Neutrophil (primary cell): ENCODE results near the gene TMEM272.

ENCODE experiments used
- H3K27ac ChIP-seq: fragments of 200-600 bp; sonication (generic); 2 replicates; pipeline ENCODE4 v1.5.1; 2016; ENCODE audit warnings: mild to moderate bottlenecking, moderate library complexity
- H3K27me3 ChIP-seq: fragments of 200-600 bp; sonication (generic); 2 replicates; pipeline ENCODE4 v1.6.0; 2016; ENCODE audit warnings: mild to moderate bottlenecking
- H3K36me3 ChIP-seq: fragments of 200-600 bp; sonication (generic); 2 replicates; pipeline ENCODE4 v1.5.1; 2017
- H3K4me1 ChIP-seq, 2 experiments: fragments of 200-600 bp in 1 of 2; sonication (generic) in 1 of 2; 1 replicate in 1 of 2; 2 replicates in 1 of 2; pipeline versions ENCODE4 v1.5.1 to v1.6.1; 2013 to 2016; ENCODE audit warnings: low read depth in 1 of 2, low read length in 1 of 2, mild to moderate bottlenecking in 1 of 2, moderate library complexity in 1 of 2; ENCODE audit not compliant: control insufficient read depth in 1 of 2, insufficient read depth in 1 of 2
- H3K4me3 ChIP-seq, 2 experiments: fragments of 200-600 bp in 1 of 2; sonication (generic) in 1 of 2; 1 replicate in 1 of 2; 2 replicates in 1 of 2; pipeline ENCODE4 v1.5.1; 2013 to 2016; ENCODE audit warnings: low read depth in 1 of 2, low read length in 1 of 2, mild to moderate bottlenecking in 1 of 2, moderate library complexity in 1 of 2
- H3K9me3 ChIP-seq: fragments of 200-600 bp; sonication (generic); 2 replicates; pipeline ENCODE4 v1.5.1; 2016
- TF ChIP-seq, protein P1 (sequence below): fragments of 200-600 bp; sonication (generic); IDR thresholded peaks from 2 replicates; pipeline ENCODE4 v1.5.1; 2016; ENCODE audit warnings: antibody characterized with exemption

TMEM272 gene

GRCh38 chr13:51856027-51856736 lies 11.2 kb upstream of the TMEM272 start:
- no peaks in the 10 kb centered on the region for H3K27me3 ChIP-seq
- TF ChIP-seq, protein P1, sequence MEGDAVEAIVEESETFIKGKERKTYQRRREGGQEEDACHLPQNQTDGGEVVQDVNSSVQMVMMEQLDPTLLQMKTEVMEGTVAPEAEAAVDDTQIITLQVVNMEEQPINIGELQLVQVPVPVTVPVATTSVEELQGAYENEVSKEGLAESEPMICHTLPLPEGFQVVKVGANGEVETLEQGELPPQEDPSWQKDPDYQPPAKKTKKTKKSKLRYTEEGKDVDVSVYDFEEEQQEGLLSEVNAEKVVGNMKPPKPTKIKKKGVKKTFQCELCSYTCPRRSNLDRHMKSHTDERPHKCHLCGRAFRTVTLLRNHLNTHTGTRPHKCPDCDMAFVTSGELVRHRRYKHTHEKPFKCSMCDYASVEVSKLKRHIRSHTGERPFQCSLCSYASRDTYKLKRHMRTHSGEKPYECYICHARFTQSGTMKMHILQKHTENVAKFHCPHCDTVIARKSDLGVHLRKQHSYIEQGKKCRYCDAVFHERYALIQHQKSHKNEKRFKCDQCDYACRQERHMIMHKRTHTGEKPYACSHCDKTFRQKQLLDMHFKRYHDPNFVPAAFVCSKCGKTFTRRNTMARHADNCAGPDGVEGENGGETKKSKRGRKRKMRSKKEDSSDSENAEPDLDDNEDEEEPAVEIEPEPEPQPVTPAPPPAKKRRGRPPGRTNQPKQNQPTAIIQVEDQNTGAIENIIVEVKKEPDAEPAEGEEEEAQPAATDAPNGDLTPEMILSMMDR = no peak
- peaks cover 1 to 7% of the 10 kb centered on the region in 2 experiments for H3K4me1 ChIP-seq
- H3K9me3 ChIP-seq = no peaks in the 10 kb centered on the region
- no peaks in the 10 kb centered on the region for H3K36me3 ChIP-seq
- H3K4me3 ChIP-seq = no peak overlapping the region
- no peak overlapping the region for H3K27ac ChIP-seq

GRCh38 chr13:51849145-51850101 lies 4.4 kb upstream of the TMEM272 start:
- Histone ChIP-seq H3K27ac (no peak overlapping the region), H3K4me3 (no peak overlapping the region), H3K9me3 (no peaks in the 10 kb centered on the region), H3K4me1 (peaks cover 36 to 48% of the 10 kb centered on the region in 2 experiments), H3K27me3 (no peaks in the 10 kb centered on the region), H3K36me3 (no peaks in the 10 kb centered on the region)
- TF ChIP-seq, protein P1 = peak; percentile 60

- H3K4me1 ChIP-seq = peaks cover 38 to 51% of the 10 kb centered on the region in 2 experiments
- H3K27ac ChIP-seq = peak overlapping the region; percentile 21
- no peak overlapping the region for H3K4me3 ChIP-seq
- TF ChIP-seq, protein P1 = no peak
- no peaks in the 10 kb centered on the region for H3K9me3 ChIP-seq
- no peaks in the 10 kb centered on the region for H3K36me3 ChIP-seq
- H3K27me3 ChIP-seq = no peaks in the 10 kb centered on the region
Observed at GRCh38 chr13:51848674-51849073, 3.7 kb upstream of the TMEM272 start.

- Histone ChIP-seq H3K9me3 (no peaks in the 10 kb centered on the region), H3K4me3 (no peak overlapping the region), H3K4me1 (peaks cover 47 to 52% of the 10 kb centered on the region in 2 experiments), H3K27me3 (no peaks in the 10 kb centered on the region), H3K27ac (no peak overlapping the region), H3K36me3 (no peaks in the 10 kb centered on the region)
- TF ChIP-seq, protein P1 = no peak
Observed at GRCh38 chr13:51846756-51847155, 1.8 kb upstream of the TMEM272 start.

DNA sequence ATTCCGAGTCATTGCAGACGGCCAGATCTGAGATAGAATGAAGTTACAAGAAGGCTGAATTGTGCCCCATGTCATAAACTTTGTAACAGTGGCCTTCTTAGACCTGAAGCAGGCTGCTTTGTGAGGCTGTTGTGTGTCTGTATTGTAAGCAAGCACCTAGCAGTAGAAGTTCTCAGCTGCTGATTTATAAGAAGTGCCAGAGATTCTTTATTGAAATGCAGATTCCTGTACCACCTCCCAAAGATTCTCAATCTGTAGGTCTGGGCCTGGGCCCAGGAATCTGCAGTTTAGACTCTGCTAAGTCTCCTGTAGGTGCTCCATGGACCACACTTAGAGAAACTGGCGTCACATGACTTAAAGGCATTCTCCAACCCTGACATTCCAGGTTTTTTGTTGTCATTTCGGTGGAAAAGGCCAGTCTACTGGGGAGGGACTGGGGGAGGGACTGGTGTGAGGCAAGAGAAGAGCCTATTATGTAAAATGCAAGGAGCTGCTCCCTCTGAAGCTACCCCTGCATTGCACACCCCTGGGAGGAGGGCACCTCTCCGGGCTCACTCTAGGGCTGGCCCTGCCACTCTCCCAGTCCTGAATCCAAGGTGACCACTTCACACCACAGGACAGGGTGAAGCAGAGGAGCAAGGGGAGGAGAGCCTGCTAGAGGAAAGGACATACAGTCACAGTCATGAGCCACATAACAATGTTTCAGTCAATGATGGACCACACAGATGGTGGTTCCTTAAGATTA lies 769 bp upstream of the TMEM272 start:
- Histone ChIP-seq H3K36me3 (no peaks in the 10 kb centered on the region), H3K27me3 (no peaks in the 10 kb centered on the region), H3K27ac (peak overlapping the region; percentile 15), H3K4me1 (peaks cover 48 to 52% of the 10 kb centered on the region in 2 experiments), H3K4me3 (no peak overlapping the region), H3K9me3 (no peaks in the 10 kb centered on the region)
- TF ChIP-seq, protein P1 = no peak
